ENCODE measurements around the gene RBM42.

RBM42 gene

DNA sequence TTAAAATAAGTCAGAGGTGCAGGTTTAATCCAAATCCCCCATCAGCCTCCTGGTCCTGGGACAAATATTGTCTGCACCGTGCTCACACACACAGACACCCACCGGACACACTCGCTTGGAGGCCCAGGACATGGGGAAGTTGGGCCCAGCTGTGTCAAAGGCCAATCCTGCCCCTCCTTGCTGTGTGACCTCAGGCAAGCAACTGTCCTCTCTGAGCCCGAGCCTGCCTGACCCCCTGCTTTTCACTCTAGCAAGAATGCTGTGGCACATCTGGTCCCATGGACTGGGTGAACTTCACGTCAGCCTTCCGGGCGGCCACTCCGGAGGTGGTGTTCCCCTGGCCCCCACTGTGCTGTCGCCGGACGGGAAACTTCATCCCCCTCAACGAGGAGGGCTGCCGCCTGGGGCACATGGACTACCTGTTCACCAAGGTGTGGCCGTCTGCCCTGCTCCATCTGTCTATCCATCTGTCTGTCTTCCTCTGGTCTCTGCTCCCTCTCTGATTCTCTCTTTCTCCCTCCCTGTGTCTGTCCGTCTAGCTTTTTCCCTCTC lies 46.8 kb downstream of the RBM42 start:
- DNase-seq (ENCODE audit: low read depth, low spot score) = no peak

More for the DNA sequence above, 46.8 kb downstream of the RBM42 start:
- no peak overlapping the region for H3K4me3 ChIP-seq (ENCODE audit: low read length)

Data from Jurkat, Clone E6-1 (cell line).